Astrocyte (in vitro differentiated cells and primary cell): ENCODE results near the gene UNC5B.

Experiments
- CTCF ChIP-seq: IDR thresholded peaks from 2 replicates; pipeline ENCODE4 v1.5.1; 2011; ENCODE audit warnings: low read depth, mild to moderate bottlenecking, inconsistent platforms, low read length, moderate library complexity; ENCODE audit not compliant: insufficient read depth
- EZH2 ChIP-seq: IDR thresholded peaks from 2 replicates; pipeline ENCODE4 v1.6.1; 2012; ENCODE audit warnings: mild to moderate bottlenecking, low read length, inconsistent platforms; ENCODE audit not compliant: insufficient read depth

GRCh38 chr10:71269301-71270288, 57.2 kb downstream of the UNC5B start:
- no peak for TF ChIP-seq CTCF
- no peak for TF ChIP-seq EZH2
